Stimulated activated CD4-positive, alpha-beta T cell treated with anti-CD3 and anti-CD28 coated beads, Interleukin-4, amount 100 ng/mL, for 48 hours (primary cell): Measurements from ENCODE around the gene C20orf96.
"Not testable (repeated sequence)": the region's sequence is repeated elsewhere in the genome, so short reads cannot be mapped to it uniquely, and the experiment has no call there.

Source experiments
- DNase-seq, 2 donors: peaks; one replicate each; pipeline ENCODE4 v3.0.0-alpha.2; 2020; ENCODE audit warnings: low read depth in 2 of 2

C20orf96 gene

DNA sequence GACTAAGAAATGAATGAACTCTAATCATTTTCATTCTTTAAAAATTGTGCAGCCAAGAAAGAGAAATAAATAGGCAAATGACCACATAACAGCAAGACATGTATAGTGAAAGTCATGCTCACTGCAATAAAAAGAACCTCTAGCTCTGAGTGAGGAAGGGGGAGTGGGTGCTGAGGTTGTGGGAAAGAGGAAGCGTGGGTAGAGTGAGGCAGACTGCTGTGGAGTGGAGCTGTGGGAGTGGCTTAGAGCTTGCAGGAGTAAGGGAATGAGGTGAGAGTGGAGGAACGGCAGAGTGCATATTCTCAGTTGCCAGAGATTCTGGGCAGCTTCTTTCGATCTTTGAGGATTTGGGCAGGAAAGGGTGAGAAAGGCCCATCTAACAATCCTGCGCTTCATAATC lies 53.1 kb downstream of the C20orf96 start:
- peak; percentile 7 to 20 for DNase-seq

DNA sequence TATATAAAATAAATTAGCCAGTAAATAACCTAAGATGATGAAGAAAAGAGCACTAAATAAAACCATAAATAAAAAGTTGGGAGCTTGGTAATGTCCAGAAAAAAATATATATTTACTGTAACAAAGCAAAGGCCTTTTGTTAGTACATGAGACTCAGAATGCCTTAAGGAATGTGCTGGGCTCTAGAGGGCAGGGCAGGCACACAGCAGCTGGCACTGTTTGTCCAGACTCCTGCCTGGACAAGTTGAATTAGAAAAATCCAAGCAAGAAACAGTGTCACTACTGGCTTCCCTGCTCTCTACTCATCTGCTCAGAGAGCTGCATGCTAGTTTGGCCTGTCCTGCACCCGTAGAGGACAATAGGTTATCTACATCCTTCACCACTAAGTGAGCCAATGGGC lies 54.7 kb downstream of the C20orf96 start:
- no peak for DNase-seq

DNA sequence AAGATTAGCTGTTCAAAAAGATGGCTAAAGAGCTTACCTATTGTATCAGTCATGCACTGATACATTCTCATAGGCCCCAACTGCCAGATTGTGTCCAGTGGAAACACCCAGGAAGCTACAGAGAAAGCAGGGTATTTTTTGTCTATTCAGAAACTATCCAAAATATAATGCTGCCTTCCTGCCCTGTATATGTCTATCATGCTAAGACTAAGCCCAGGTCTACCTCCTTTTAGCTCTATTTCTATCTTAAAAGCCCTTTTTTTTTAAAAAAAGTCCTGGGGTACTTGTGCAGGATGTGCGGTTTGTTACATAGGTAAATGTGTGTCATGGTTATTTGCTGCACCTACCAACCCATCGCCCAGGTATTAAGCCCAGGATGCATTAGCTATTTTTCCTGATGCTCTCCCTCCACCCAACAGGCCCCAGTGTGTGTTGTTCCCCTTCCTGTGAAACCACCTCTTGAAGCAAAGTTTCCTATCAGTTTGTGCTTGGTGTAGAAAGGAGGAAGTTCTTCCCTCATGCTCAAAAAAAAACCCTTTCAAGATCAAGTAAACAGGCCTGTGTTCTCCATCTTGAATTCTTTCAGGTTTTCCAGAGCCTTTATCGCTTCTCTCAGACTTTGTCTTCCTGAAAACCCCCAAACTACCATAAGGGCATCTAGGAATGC lies 63.0 kb downstream of the C20orf96 start:
- DNase-seq, result no peak

DNA sequence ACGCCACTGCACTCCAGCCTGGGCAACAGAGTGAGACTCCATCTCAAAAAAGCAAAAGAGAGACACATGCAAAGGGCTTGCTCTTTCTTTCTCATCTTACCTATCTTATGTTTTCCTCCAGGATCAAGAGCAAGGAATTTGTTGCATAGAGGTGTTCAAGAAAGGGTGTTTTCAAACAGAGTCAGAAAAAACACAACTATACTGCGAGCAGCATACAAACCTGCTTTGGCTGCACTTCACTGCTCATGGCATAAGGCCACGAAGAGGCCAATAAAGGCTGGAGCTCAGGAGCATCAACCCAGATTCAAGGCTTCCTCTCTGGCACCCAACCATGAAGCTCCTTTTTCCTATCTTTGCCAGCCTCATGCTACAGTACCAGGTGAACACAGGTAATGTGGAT lies 63.6 kb downstream of the C20orf96 start, which contains the start of gene DEFB129:
Gene DEFB129, plus strand, starts transcription at position 301 of the 400 bp plus-strand sequence. Its CDS starts 31 bp downstream, at position 332.
- DNase-seq, result no peak

DNA sequence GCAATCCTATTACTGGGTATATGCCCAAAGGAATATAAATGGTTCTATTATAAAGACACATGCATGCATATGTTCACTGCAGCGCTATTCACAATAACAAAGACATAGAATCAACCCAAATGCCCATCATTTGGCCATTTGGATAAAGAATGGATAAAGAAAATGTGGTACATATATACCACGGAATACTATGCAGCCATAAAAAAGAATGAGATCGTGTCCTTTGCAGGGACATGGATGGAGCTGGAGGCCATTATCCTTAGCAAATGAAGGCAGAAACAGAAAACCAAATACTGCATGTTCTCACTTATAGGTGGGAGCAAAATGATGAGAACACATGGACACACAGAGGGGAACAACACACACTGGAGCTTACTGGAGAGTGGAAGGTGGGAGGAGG lies 64.7 kb downstream of the C20orf96 start:
- not testable (repeated sequence) for DNase-seq

DNA sequence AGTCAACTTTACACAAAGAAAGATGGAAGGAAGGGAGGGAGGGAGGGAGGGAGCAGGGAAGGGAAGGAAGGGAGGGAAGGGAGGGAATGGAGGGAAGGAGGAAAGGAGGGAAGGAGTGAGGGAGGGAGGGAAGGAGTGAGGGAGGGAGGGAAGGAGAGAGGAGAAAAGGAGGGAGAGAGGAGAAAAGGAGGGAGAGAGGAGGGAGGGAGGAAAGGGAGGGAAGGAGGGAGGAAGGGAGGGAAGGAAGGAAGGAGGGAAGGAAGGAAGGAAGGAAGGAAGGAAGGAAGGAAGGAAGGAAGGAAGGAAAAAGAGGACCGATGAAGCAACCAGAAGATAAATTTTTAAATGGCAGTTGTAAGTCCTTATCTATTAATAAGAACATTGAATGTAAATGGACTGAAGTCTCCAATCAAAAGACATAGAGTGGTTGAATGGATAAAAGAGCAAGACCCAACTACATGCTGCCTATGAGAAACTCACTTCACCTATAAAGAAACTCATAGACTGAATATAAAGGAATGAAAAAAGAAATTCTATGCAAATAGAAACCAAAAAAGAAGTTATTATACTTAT lies 69.2 kb downstream of the C20orf96 start:
- DNase-seq, result no peak
